ENCODE data around the gene EHD4. TPM values are rescaled to one million over a fixed set of nuclear protein-coding genes. Genes with fewer than 3 reads are reported as not detected.

EHD4 gene
- total RNA-seq, 1 donor from 2014 or later, result 20.9 TPM

DNA sequence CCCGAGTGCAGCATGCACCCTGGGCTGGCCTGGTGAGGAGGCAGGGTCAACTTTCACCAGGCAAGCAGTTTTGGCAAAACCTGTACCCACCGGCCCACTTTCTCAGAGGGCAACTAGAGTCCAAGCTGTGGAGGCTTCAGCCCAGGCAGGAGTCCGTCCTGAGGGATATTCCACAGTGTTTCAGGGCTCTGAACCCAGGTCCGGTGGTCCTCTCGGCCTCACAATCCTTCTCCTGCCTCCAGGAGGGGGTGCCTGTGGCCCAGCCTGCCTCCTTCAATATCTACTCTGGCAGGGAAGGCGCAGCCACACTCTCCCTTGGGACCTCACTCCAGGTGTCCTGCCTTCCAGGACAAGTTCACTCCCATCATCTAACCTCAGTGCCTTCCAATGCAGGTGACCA is 44.6 kb upstream of the EHD4 start:
- DNase-seq (ENCODE audit: extremely low spot score, unreplicated experiment), result no peak
- no peaks in the 10 kb centered on the region for H3K36me3 Mint-ChIP-seq (ENCODE audit: unreplicated experiment)
- H3K27me3 Mint-ChIP-seq (ENCODE audit: unreplicated experiment), result peaks cover 37% of the 10 kb centered on the region
- no peak for TF ChIP-seq CTCF (IDR thresholded peaks at IDR 0.05)
- H3K4me1 Mint-ChIP-seq (ENCODE audit: unreplicated experiment), result no peaks in the 10 kb centered on the region
- no peak overlapping the region for H3K4me3 Mint-ChIP-seq (ENCODE audit: unreplicated experiment)
- H3K27ac Mint-ChIP-seq (ENCODE audit: unreplicated experiment), result no peak overlapping the region
- H3K9me3 Mint-ChIP-seq (ENCODE audit: unreplicated experiment), result no peaks in the 10 kb centered on the region

GRCh38 chr15:42014406-42014805 is 42.0 kb upstream of the EHD4 start:
- no peak overlapping the region for H3K27ac Mint-ChIP-seq (ENCODE audit: unreplicated experiment)
- peaks cover 52% of the 10 kb centered on the region for H3K27me3 Mint-ChIP-seq (ENCODE audit: unreplicated experiment)
- H3K4me1 Mint-ChIP-seq (ENCODE audit: unreplicated experiment), result no peaks in the 10 kb centered on the region
- H3K9me3 Mint-ChIP-seq (ENCODE audit: unreplicated experiment), result no peaks in the 10 kb centered on the region
- no peak overlapping the region for H3K4me3 Mint-ChIP-seq (ENCODE audit: unreplicated experiment)
- no peaks in the 10 kb centered on the region for H3K36me3 Mint-ChIP-seq (ENCODE audit: unreplicated experiment)
- DNase-seq (ENCODE audit: extremely low spot score, unreplicated experiment), result no peak
- no peak for TF ChIP-seq CTCF (IDR thresholded peaks at IDR 0.05)

DNA sequence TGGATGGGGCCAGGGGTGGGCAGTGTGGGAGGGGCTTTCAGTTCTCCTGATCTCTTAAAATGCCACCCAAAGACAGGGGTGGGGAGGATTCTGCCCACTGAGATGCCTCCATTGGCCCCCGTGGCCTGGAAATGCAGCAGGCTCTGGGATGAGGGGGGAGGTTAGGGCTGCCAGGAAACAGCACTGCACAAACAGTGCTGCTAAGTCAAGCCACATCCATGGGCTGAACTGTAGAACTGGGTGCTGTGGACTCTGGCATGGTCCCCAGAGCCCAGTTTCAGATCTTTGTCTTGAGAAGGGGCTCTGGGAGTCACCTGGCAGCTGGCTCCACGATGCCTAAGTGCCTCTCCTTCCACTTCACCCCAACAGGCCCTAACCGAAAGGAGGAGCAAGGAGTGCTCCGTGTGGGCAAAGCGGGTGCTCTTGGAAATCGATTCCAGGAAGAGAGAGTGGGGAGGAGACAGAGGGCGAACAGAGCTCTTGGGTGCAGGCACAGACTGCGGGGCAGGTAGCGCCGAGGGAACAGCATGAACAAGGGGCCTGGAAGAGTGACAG is 40.6 kb upstream of the EHD4 start:
- no peak for DNase-seq (ENCODE audit: extremely low spot score, unreplicated experiment)
- Mint-ChIP-seq H3K27me3 (ENCODE audit: unreplicated experiment) (peaks cover 55% of the 10 kb centered on the region), H3K36me3 (ENCODE audit: unreplicated experiment) (no peaks in the 10 kb centered on the region), H3K4me3 (ENCODE audit: unreplicated experiment) (no peak overlapping the region), H3K9me3 (ENCODE audit: unreplicated experiment) (no peaks in the 10 kb centered on the region), H3K27ac (ENCODE audit: unreplicated experiment) (no peak overlapping the region), H3K4me1 (ENCODE audit: unreplicated experiment) (no peaks in the 10 kb centered on the region)
- no peak for TF ChIP-seq CTCF (IDR thresholded peaks at IDR 0.05)

DNA sequence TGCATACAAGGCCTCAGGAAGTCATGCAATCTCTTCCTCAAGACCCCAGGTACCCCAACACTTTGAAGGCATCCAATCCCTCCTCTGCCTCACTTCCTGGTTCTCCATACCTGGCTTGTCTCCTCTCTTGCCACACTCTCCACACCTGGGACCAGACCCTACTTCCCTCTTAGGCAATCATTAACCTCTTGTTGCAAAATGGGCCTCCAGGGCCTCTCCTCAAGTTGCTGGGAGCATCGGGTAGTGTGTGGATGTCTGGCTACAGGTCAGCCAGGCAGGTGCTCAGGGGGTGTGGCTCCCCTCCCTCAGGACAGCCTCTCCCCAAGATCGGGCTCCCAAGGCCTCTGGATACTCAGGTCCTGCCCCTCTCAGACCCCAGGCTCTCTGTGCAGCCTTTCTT is 39.9 kb upstream of the EHD4 start:
- peaks cover 51% of the 10 kb centered on the region for H3K27me3 Mint-ChIP-seq (ENCODE audit: unreplicated experiment)
- no peak for DNase-seq (ENCODE audit: extremely low spot score, unreplicated experiment)
- no peak overlapping the region for H3K4me3 Mint-ChIP-seq (ENCODE audit: unreplicated experiment)
- no peaks in the 10 kb centered on the region for H3K4me1 Mint-ChIP-seq (ENCODE audit: unreplicated experiment)
- no peak for TF ChIP-seq CTCF (IDR thresholded peaks at IDR 0.05)
- no peak overlapping the region for H3K27ac Mint-ChIP-seq (ENCODE audit: unreplicated experiment)
- no peaks in the 10 kb centered on the region for H3K36me3 Mint-ChIP-seq (ENCODE audit: unreplicated experiment)
- peaks cover 3% of the 10 kb centered on the region for H3K9me3 Mint-ChIP-seq (ENCODE audit: unreplicated experiment)

- Mint-ChIP-seq H3K4me1 (ENCODE audit: unreplicated experiment) (no peaks in the 10 kb centered on the region), H3K9me3 (ENCODE audit: unreplicated experiment) (peaks cover 7% of the 10 kb centered on the region), H3K27ac (ENCODE audit: unreplicated experiment) (no peak overlapping the region), H3K36me3 (ENCODE audit: unreplicated experiment) (no peaks in the 10 kb centered on the region), H3K4me3 (ENCODE audit: unreplicated experiment) (no peak overlapping the region), H3K27me3 (ENCODE audit: unreplicated experiment) (peaks cover 47% of the 10 kb centered on the region)
- DNase-seq (ENCODE audit: extremely low spot score, unreplicated experiment), result no peak
- no peak for TF ChIP-seq CTCF (IDR thresholded peaks at IDR 0.05)
Observed at GRCh38 chr15:42011074-42011473, 38.7 kb upstream of the EHD4 start.

Measured in osteocyte (in vitro differentiated cells).